ENCODE results near the gene PER2. TPM values are rescaled to one million over a fixed set of nuclear protein-coding genes. Genes with fewer than 3 reads are reported as not detected.

PER2 gene
- total RNA-seq, 1 donor from 2014 or later, result 3.7 TPM

DNA sequence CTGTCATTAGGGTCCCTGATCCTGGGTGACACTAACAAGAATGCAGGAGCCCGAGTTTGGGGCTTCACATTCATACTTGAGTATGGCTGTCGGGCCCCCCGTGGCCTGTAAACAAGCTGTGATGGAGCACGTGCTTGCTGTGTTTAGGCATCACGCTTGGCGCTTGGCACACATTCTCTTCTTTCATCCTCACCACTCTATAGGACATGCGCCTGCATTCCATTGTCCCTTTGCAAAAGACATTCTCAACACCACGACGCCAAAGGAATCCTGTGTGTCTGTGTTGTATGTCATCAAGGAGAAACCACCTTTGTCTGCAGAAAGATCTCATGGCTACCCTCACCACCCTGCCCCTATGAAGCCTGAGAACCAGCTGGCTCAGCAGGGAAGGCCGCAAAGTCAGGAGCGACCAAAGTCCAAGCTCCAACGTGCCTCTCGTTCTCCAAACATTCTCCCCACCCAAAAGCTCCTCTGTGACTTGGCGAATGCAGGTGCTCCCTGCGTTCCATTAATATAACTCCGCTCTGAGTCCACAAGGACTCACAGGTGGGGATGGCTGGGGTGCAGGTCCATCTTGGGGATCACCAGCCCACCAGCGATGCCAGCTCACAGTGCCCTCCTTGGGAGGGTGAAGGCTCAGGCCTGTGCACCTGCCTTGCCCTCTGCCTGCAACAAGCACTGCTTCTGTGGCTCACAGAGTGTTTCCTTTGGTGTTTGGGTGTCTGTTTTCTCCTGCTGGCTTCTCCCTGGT, 6.2 kb upstream of the PER2 start:
- TF ChIP-seq, protein P1, sequence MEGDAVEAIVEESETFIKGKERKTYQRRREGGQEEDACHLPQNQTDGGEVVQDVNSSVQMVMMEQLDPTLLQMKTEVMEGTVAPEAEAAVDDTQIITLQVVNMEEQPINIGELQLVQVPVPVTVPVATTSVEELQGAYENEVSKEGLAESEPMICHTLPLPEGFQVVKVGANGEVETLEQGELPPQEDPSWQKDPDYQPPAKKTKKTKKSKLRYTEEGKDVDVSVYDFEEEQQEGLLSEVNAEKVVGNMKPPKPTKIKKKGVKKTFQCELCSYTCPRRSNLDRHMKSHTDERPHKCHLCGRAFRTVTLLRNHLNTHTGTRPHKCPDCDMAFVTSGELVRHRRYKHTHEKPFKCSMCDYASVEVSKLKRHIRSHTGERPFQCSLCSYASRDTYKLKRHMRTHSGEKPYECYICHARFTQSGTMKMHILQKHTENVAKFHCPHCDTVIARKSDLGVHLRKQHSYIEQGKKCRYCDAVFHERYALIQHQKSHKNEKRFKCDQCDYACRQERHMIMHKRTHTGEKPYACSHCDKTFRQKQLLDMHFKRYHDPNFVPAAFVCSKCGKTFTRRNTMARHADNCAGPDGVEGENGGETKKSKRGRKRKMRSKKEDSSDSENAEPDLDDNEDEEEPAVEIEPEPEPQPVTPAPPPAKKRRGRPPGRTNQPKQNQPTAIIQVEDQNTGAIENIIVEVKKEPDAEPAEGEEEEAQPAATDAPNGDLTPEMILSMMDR (IDR thresholded peaks at IDR 0.05), result no peak
- Mint-ChIP-seq H3K9me3 (ENCODE audit: unreplicated experiment) (no peaks in the 10 kb centered on the region), H3K27ac (ENCODE audit: unreplicated experiment) (no peak overlapping the region), H3K36me3 (ENCODE audit: unreplicated experiment) (no peaks in the 10 kb centered on the region), H3K4me3 (ENCODE audit: unreplicated experiment) (no peak overlapping the region), H3K27me3 (ENCODE audit: unreplicated experiment) (peaks cover 19% of the 10 kb centered on the region), H3K4me1 (ENCODE audit: unreplicated experiment) (peaks cover 2% of the 10 kb centered on the region)
- no peak for DNase-seq (ENCODE audit: extremely low spot score, unreplicated experiment)

DNA sequence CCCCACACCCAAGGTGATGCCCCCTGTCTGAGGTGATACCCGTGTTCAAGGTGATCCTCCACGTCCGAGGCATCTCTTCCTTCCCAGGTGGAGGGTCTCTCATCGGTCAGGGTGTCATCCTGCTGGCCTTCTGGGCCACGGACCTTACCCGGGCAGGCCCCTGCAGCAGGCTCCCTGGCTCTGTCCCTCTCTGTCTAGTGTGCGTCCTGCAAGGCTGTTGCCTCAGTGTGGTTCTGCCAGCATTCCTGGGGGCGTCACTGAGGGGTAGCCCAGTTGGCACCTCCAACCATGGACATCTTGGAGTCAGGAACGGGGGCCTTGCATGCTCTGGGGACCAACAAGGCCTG, 5.6 kb upstream of the PER2 start:
- Mint-ChIP-seq H3K27me3 (ENCODE audit: unreplicated experiment) (peaks cover 19% of the 10 kb centered on the region), H3K36me3 (ENCODE audit: unreplicated experiment) (no peaks in the 10 kb centered on the region), H3K4me3 (ENCODE audit: unreplicated experiment) (no peak overlapping the region), H3K4me1 (ENCODE audit: unreplicated experiment) (peaks cover 7% of the 10 kb centered on the region), H3K27ac (ENCODE audit: unreplicated experiment) (no peak overlapping the region), H3K9me3 (ENCODE audit: unreplicated experiment) (no peaks in the 10 kb centered on the region)
- TF ChIP-seq, protein P1 (IDR thresholded peaks at IDR 0.05), result no peak
- DNase-seq (ENCODE audit: extremely low spot score, unreplicated experiment), result no peak

DNA sequence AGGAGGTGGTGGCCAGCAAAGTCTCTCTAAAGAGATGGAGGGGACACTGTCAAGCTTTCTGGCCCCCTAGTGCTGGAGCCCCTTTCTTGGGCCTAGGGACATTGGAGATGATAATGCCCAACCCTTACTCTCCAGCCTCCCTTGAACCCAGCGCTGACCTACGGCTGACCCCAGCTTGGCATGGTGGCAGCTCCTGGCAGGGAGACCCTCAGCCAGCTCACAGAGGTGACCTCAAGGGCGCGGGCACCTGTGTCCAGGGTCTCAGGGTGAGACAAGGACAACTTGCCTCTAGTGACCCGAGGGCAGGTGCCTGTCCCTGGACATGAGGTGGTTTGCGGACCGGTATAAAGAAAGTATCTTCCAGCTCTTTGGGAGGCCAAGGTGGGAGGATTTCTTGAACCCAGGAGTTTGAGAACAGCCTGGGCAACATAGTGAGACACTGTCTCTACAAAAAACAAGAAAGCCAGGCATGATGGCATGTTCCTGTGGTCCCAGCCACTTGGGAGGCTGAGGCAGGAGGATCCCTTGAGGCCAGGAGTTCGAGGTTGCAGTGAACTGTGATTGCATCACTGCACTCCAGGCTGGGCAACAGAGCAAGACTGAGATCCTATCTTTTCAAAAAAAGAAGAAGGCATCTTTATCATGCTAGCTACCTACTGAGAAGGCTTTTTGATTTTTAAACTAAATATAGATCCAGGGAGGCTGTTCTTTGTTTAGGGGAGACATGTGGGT, 3.3 kb upstream of the PER2 start:
- Mint-ChIP-seq H3K27ac (ENCODE audit: unreplicated experiment) (no peak overlapping the region), H3K4me3 (ENCODE audit: unreplicated experiment) (no peak overlapping the region), H3K9me3 (ENCODE audit: unreplicated experiment) (no peaks in the 10 kb centered on the region), H3K36me3 (ENCODE audit: unreplicated experiment) (no peaks in the 10 kb centered on the region), H3K4me1 (ENCODE audit: unreplicated experiment) (peaks cover 20% of the 10 kb centered on the region), H3K27me3 (ENCODE audit: unreplicated experiment) (peaks cover 14% of the 10 kb centered on the region)
- TF ChIP-seq, protein P1 (IDR thresholded peaks at IDR 0.05), result no peak
- no peak for DNase-seq (ENCODE audit: extremely low spot score, unreplicated experiment)

DNA sequence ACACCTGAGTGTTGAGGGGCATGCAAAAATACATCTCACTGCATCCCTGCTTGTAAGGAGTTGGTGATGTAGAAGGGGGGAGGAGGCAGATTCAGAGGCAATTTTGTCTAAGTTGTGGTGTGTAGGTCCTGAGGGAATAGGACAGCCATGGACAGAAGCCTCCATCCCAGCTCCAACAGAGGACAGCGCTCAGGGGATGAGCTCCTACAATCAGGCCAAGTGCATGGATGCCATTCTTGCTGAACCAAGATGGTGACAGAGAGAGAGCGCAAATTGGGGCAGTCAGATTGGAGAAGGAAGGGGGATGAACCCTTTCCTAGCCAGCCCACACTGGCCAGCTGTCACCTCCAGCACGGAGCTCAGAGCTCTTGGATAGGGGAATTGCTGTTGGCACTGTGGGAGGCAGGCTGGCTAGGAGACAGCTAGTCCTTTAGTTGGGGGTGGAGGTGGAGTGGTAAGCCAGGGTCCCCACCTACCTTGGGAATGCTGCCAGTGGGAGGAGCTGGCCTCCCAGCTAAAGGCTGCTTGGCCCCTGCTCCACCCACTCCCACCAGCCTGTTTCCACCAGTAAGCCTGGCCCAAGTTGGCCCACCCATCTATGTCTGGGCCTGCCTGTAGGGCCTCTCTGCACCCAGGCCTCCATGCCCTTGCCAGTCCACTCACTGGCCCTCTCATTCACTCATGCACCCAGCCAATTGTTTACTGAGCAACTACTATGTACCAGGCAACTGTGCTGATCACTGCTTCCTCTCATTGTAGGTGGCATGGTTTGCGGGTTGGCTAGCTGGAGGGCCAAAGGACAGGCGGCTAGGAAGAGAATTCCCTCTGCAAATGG, 2.5 kb upstream of the PER2 start:
- H3K9me3 Mint-ChIP-seq (ENCODE audit: unreplicated experiment), result no peaks in the 10 kb centered on the region
- no peak for DNase-seq (ENCODE audit: extremely low spot score, unreplicated experiment)
- no peak overlapping the region for H3K27ac Mint-ChIP-seq (ENCODE audit: unreplicated experiment)
- peaks cover 14% of the 10 kb centered on the region for H3K27me3 Mint-ChIP-seq (ENCODE audit: unreplicated experiment)
- TF ChIP-seq, protein P1 (IDR thresholded peaks at IDR 0.05), result no peak
- H3K4me3 Mint-ChIP-seq (ENCODE audit: unreplicated experiment), result no peak overlapping the region
- H3K36me3 Mint-ChIP-seq (ENCODE audit: unreplicated experiment), result no peaks in the 10 kb centered on the region
- H3K4me1 Mint-ChIP-seq (ENCODE audit: unreplicated experiment), result peaks cover 28% of the 10 kb centered on the region
